HL-60 (cell line): Measurements from ENCODE around the gene KRTAP21-3.

Source experiments
- DNase-seq, 2 experiments: peaks; one replicate each; pipeline ENCODE4 v3.0.0-alpha.2; 2010 to 2020; ENCODE audit warnings: low read depth in 1 of 2, low spot score in 1 of 2
- H3K27ac ChIP-seq: fragments of 250-450 bp; sonication (Bioruptor Pico); replicated peaks from 2 replicates; pipeline ENCODE4 v1.5.1; 2020; ENCODE audit warnings: mild to moderate bottlenecking, moderate library complexity
- H3K27me3 ChIP-seq: fragments of 250-450 bp; sonication (Bioruptor Pico); 2 replicates; pipeline ENCODE4 v1.5.1; 2021; ENCODE audit warnings: mild to moderate bottlenecking, moderate library complexity; ENCODE audit not compliant: insufficient read depth, poor library complexity, severe bottlenecking
- H3K4me3 ChIP-seq: replicated peaks from 2 replicates; pipeline ENCODE4 v1.5.1; 2011; ENCODE audit warnings: mild to moderate bottlenecking, control low read depth, low read length; ENCODE audit not compliant: insufficient read depth
- CTCF ChIP-seq: IDR thresholded peaks from one replicate; pipeline ENCODE4 v1.5.1; 2011; ENCODE audit warnings: low read length, control low read depth, inconsistent platforms; ENCODE audit not compliant: insufficient read depth
- GABPA ChIP-seq: IDR thresholded peaks from 2 replicates; pipeline ENCODE4 v1.6.1; 2012; ENCODE audit warnings: low read depth
- POLR2AphosphoS5 ChIP-seq: IDR thresholded peaks from 2 replicates; pipeline ENCODE4 v1.6.1; 2012; ENCODE audit warnings: low read depth
- REST ChIP-seq: IDR thresholded peaks from 2 replicates; pipeline ENCODE4 v1.6.1; 2012; ENCODE audit warnings: low read depth; ENCODE audit not compliant: insufficient replicate concordance
- SPI1 ChIP-seq: IDR thresholded peaks from 2 replicates; pipeline ENCODE4 v1.6.1; 2012; ENCODE audit warnings: low read depth, mild to moderate bottlenecking, borderline replicate concordance

The KRTAP21-3 gene

GRCh38 chr21:30680586-30680985 lies 38.0 kb downstream of the KRTAP21-3 start:
- TF ChIP-seq SPI1 (no peak), CTCF (no peak), REST (no peak), POLR2AphosphoS5 (no peak), GABPA (no peak)
- Histone ChIP-seq H3K27ac (no peak overlapping the region), H3K4me3 (no peak overlapping the region), H3K27me3 (no peaks in the 10 kb centered on the region)
- no peak for DNase-seq

- Histone ChIP-seq H3K27ac (no peak overlapping the region), H3K4me3 (no peak overlapping the region), H3K27me3 (no peaks in the 10 kb centered on the region)
- DNase-seq: no peak
- TF ChIP-seq GABPA (no peak), CTCF (no peak), POLR2AphosphoS5 (no peak)
Measured at GRCh38 chr21:30676737-30677136, 41.8 kb downstream of the KRTAP21-3 start.

- Histone ChIP-seq H3K27me3 (no peaks in the 10 kb centered on the region), H3K27ac (no peak overlapping the region), H3K4me3 (no peak overlapping the region)
- TF ChIP-seq POLR2AphosphoS5 (no peak), REST (no peak), GABPA (no peak), CTCF (no peak)
- DNase-seq: no peak
Measured at GRCh38 chr21:30674312-30674711, 44.3 kb downstream of the KRTAP21-3 start.

GRCh38 chr21:30672985-30673650 lies 45.5 kb downstream of the KRTAP21-3 start:
- H3K4me3 ChIP-seq: no peak overlapping the region
- no peaks in the 10 kb centered on the region for H3K27me3 ChIP-seq
- no peak for TF ChIP-seq CTCF
- no peak for TF ChIP-seq REST
- no peak for TF ChIP-seq SPI1
- no peak for TF ChIP-seq GABPA
- no peak for TF ChIP-seq POLR2AphosphoS5
- no peak for DNase-seq
- no peak overlapping the region for H3K27ac ChIP-seq
